HEK293 (cell line): Measurements from ENCODE around the gene NHS.

Experiments
- MYNN ChIP-seq: fragments of 450-650 bp; formaldehyde crosslinking; IDR thresholded peaks from 2 replicates; pipeline ENCODE4 v1.5.1; 2016; ENCODE audit warnings: missing biosample characterization, missing genetic modification characterization, borderline replicate concordance
- TCF7L2 ChIP-seq: IDR thresholded peaks from 2 replicates; pipeline ENCODE4 v1.6.1; 2011; ENCODE audit warnings: low read depth, mild to moderate bottlenecking, inconsistent platforms, low read length, moderate library complexity, borderline replicate concordance
- ZBTB1 ChIP-seq: fragments of 450-650 bp; formaldehyde crosslinking; IDR thresholded peaks from 2 replicates; pipeline ENCODE4 v1.5.1; 2016; ENCODE audit warnings: missing biosample characterization, missing genetic modification characterization
- ZNF112 ChIP-seq: fragments of 450-650 bp; formaldehyde crosslinking; IDR thresholded peaks from 2 replicates; pipeline ENCODE4 v1.5.0; 2017; ENCODE audit warnings: missing biosample characterization, missing genetic modification characterization
- ZNF184 ChIP-seq: fragments of 450-650 bp; IDR thresholded peaks from 2 replicates; pipeline ENCODE4 v1.5.1; 2018; ENCODE audit warnings: missing biosample characterization, mild to moderate bottlenecking, missing genetic modification characterization
- ZNF221 ChIP-seq: fragments of 450-650 bp; formaldehyde crosslinking; IDR thresholded peaks from 2 replicates; pipeline ENCODE4 v1.5.1; 2017; ENCODE audit warnings: missing biosample characterization, missing genetic modification characterization, borderline replicate concordance
- ZNF274 ChIP-seq, 2 experiments: fragments of 200-500 bp in 1 of 2; fragments of 450-650 bp in 1 of 2; sonication (Bioruptor generic) in 1 of 2; formaldehyde crosslinking in 1 of 2; IDR thresholded peaks; 2 replicates each; pipeline versions ENCODE4 v1.5.1 to v1.6.1; 2014 to 2016; ENCODE audit warnings: borderline replicate concordance in 1 of 2, inconsistent platforms in 1 of 2, low read length in 1 of 2, missing biosample characterization in 1 of 2, missing genetic modification characterization in 1 of 2
- ZNF292 ChIP-seq: fragments of 450-650 bp; formaldehyde crosslinking; IDR thresholded peaks from 2 replicates; pipeline ENCODE4 v1.5.1; 2016; ENCODE audit warnings: low read depth, missing biosample characterization, missing genetic modification characterization, borderline replicate concordance
- ZNF416 ChIP-seq: fragments of 450-650 bp; formaldehyde crosslinking; IDR thresholded peaks from 2 replicates; pipeline ENCODE4 v1.5.1; 2016; ENCODE audit warnings: missing biosample characterization, missing genetic modification characterization
- ZNF747 ChIP-seq: fragments of 450-650 bp; formaldehyde crosslinking; IDR thresholded peaks from 2 replicates; pipeline ENCODE4 v1.5.1; 2016; ENCODE audit warnings: missing biosample characterization, missing genetic modification characterization
- TF ChIP-seq, protein P1 (sequence below): fragments of 450-650 bp; formaldehyde crosslinking; IDR thresholded peaks from 2 replicates; pipeline ENCODE4 v1.5.1; 2016; ENCODE audit warnings: missing biosample characterization, missing genetic modification characterization

DNA sequence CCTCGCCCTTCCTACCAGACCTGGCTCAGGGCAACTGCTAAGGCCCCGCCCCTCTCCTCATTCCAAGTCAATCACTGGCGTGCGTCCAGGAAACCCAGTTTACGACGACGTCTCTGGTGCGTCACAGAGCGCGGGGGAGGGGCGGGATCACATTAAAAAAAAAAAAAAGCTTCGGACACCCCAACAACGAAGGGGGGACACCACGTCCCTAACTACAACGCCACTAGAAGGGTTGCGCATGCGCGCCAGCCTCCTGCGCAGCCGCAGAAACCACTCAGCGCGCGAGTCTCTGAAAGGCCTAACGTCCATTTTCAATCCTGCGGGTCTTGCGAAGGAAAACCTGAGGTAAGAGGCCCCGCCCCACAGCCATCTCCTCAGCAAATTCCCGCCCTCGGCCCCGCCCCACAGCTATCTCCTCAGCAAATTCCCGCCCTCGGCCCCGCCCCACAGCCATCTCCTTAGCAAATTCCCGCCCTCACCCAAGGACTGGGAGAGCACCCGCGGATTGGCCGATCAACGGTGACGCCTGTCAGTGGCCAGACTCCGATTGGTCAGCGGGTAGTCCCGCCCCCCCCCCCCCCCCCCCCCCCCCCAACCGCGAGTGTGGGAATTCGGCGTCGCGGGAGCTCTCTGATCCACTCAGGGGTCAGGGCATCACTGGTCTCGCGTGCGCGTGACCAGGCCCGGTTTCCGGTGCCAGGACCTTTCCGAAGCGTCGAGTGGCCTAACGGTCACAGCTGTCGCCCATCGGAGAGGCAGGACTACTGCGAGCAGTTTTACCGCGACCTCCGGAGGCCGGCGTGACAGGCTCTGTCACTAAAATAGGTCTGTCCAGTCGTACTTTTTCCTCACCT, 362.1 kb downstream of the NHS start, which contains the start of gene SCML1:
- no peak for TF ChIP-seq ZNF292 (tag by site-specific recombination)
- no peak for TF ChIP-seq ZNF416 (tag by site-specific recombination)
- no peak for TF ChIP-seq ZNF747
- TF ChIP-seq, protein P1, sequence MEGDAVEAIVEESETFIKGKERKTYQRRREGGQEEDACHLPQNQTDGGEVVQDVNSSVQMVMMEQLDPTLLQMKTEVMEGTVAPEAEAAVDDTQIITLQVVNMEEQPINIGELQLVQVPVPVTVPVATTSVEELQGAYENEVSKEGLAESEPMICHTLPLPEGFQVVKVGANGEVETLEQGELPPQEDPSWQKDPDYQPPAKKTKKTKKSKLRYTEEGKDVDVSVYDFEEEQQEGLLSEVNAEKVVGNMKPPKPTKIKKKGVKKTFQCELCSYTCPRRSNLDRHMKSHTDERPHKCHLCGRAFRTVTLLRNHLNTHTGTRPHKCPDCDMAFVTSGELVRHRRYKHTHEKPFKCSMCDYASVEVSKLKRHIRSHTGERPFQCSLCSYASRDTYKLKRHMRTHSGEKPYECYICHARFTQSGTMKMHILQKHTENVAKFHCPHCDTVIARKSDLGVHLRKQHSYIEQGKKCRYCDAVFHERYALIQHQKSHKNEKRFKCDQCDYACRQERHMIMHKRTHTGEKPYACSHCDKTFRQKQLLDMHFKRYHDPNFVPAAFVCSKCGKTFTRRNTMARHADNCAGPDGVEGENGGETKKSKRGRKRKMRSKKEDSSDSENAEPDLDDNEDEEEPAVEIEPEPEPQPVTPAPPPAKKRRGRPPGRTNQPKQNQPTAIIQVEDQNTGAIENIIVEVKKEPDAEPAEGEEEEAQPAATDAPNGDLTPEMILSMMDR (tag by site-specific recombination): no peak
- no peak for TF ChIP-seq ZNF184 (tag by site-specific recombination)
- no peak for TF ChIP-seq TCF7L2
- no peak for TF ChIP-seq MYNN (tag by site-specific recombination)
- no peak for TF ChIP-seq ZNF274 (IDR thresholded peaks at IDR 0.05; ENCODE audit: low read length)
- TF ChIP-seq ZNF274 (tag by site-specific recombination; IDR thresholded peaks at IDR 0.05; ENCODE audit: borderline replicate concordance): no peak
- TF ChIP-seq ZBTB1 (tag by site-specific recombination): no peak
- no peak for TF ChIP-seq ZNF221 (tag by site-specific recombination)
- no peak for TF ChIP-seq ZNF112 (tag by site-specific recombination)
